IgD-negative memory B cell (primary cell): Measurements from ENCODE around the gene DUSP7. TPM values are rescaled to one million over a fixed set of nuclear protein-coding genes. Genes with fewer than 3 reads are reported as not detected.

ENCODE experiments used
- H3K27ac Mint-ChIP-seq, 3 donors: one replicate each; pipeline ENCODE4 v1.8.0; 2020 to 2022; ENCODE audit warnings: mild to moderate bottlenecking in 3 of 3, mixed read lengths in 3 of 3, moderate library complexity in 1 of 3
- H3K27me3 Mint-ChIP-seq: one replicate; pipeline ENCODE4 v1.8.0; 2021; ENCODE audit warnings: mixed read lengths
- H3K36me3 Mint-ChIP-seq: one replicate; pipeline ENCODE4 v1.8.0; 2020; ENCODE audit warnings: mild to moderate bottlenecking, mixed read lengths
- H3K4me1 Mint-ChIP-seq, 3 donors: one replicate each; pipeline ENCODE4 v1.8.0; 2020 to 2022; ENCODE audit warnings: mixed read lengths in 3 of 3, mild to moderate bottlenecking in 1 of 3
- H3K4me3 Mint-ChIP-seq, 4 donors: one replicate each; pipeline ENCODE4 v1.8.0; 2020 to 2022; ENCODE audit warnings: mild to moderate bottlenecking in 4 of 4, mixed read lengths in 4 of 4, moderate library complexity in 3 of 4
- H3K9me3 Mint-ChIP-seq, 3 donors: one replicate each; pipeline ENCODE4 v1.8.0; 2020 to 2021; ENCODE audit warnings: mixed read lengths in 3 of 3, mild to moderate bottlenecking in 1 of 3
- polyA plus RNA-seq: library from polyadenylated mRNA; unstranded; fragments of 300-500 nt; fragmentation: Illumina TruSeq; gene quantifications from one replicate; pipeline ENCODE4 v1.2.3, GENCODE V29; 2021

The DUSP7 gene
- polyA plus RNA-seq, 1 donor from 2014 or later: 1.1 TPM

DNA sequence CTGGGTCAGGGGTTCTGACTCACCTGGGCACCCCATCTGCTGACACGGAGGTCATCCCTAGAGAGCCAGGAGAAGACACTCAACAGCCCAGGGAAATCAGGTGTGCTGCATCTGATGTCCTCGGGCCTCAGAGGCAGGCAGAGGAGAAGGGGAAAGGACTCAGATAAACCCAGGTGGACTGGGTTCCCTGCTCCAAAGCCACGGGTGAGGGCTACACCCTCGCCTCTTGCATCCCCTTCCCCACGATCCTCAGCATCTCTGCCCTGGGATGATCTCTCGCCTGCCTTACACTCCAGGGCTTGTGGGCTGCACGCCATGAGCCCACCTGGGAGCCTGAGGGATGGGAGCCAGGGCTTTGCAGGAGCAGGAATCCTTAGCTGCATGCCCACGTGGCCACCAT is 8.2 kb upstream of the DUSP7 start:
- peaks cover 7 to 15% (median 11%) of the 10 kb centered on the region in 3 donors for H3K4me1 Mint-ChIP-seq
- no peaks in the 10 kb centered on the region for H3K27me3 Mint-ChIP-seq
- no peaks in the 10 kb centered on the region for H3K36me3 Mint-ChIP-seq
- H3K4me3 Mint-ChIP-seq: peak overlapping the region in 1 of 4 donors; percentile 14
- H3K27ac Mint-ChIP-seq: no peak overlapping the region
- H3K9me3 Mint-ChIP-seq: no peaks in the 10 kb centered on the region

DNA sequence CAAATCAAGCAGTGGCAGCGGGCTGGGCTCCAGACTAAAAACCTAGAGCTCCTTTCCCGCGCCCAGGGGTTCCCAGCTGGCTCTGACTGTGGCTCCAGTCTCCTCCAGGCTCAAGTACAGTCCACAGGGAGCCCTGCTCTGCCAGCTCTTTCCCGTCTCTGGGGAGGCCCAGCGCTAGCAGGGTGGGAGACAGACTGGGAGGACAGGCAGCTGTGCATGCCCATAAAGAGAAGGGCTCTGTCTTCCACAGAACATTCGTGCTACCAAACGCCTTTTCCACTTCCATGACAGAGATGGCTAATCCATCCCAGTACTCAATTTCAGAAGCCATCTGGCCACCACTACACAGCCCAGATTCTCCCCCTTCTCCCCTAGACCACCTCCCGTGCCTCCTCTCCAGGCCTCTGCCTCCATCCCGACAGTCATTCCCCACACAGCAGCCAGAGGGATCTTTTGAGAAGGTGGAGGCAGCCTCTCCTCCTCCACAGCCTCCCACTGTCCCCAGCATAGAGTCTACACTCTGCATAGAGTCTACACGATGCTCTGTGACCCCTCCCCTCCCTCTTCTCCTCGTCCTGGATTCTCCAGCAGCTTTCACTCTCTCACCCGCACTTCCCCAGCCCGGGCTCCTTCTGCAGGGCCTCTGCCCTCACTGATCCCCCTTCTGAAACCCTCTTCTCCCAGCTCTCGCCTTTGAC is 6.8 kb upstream of the DUSP7 start:
- H3K4me3 Mint-ChIP-seq: peak overlapping the region in 2 of 4 donors; percentile 66 to 73
- peak overlapping the region in 2 of 3 donors; percentile 38 to 47 for H3K27ac Mint-ChIP-seq
- H3K9me3 Mint-ChIP-seq: no peaks in the 10 kb centered on the region
- peaks cover 7 to 15% (median 11%) of the 10 kb centered on the region in 3 donors for H3K4me1 Mint-ChIP-seq
- no peaks in the 10 kb centered on the region for H3K36me3 Mint-ChIP-seq
- no peaks in the 10 kb centered on the region for H3K27me3 Mint-ChIP-seq

DNA sequence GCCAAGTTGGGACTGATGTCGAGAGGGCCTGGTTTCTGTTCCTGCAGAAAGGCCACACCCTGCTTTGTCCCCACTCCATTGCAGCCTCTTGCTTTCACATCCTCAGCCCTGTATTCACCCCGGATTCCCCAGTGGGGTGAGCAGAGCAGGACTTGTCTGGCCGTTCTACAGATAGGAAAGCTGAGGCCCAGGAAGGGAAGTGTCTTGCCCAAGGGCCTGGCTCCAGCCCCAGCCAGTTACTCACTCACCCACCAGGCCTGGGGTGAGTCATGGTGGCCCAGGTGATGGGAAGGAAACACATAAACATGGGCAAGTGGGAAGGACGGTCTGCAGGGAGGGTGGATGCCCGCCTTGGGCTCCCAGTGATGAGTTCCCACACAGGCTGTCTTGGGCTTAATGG is 6.1 kb upstream of the DUSP7 start:
- H3K9me3 Mint-ChIP-seq: no peaks in the 10 kb centered on the region

DNA sequence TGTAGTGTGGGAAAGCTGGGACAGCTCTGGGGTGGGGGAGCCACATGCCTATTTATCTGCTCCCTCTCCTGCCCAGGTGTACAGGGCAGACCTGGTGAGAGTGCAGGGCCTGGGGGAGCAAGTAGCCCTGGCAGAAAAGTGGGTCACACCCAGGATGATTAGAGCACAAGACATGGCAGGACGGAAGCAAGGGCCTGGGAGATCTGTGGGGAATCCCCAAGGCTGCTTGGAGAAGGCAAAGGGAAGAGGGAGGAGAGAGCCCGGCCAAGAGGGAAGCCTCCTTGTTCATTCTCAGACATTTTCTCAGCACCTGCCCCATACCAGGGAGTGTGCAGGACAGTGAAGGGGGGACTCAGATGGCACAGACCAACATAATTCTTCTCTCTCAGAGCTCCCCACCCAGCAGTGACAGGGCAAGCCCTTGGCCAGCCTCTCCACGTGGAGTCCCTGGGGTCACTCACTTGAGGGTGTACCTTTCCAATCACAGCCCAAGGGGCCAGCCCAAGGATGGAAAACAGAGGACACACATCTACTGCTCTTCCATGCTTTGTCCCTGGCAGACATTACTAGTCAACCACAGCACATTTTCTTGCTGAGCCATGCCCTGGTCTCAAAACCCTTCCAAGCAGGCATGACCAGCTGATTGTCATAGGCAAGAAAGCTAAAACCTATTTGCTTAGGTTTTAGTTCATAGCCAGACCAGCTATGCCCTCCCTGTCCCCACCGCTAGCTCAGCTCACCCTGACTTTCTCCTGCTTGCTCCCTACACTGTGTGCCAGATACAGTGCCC is 4.9 kb upstream of the DUSP7 start:
- peaks cover 11 to 18% (median 17%) of the 10 kb centered on the region in 3 donors for H3K4me1 Mint-ChIP-seq
- H3K9me3 Mint-ChIP-seq: no peaks in the 10 kb centered on the region
- no peak overlapping the region for H3K27ac Mint-ChIP-seq
- H3K27me3 Mint-ChIP-seq: no peaks in the 10 kb centered on the region
- H3K4me3 Mint-ChIP-seq: peak overlapping the region in 2 of 4 donors; percentile 60 to 74
- no peaks in the 10 kb centered on the region for H3K36me3 Mint-ChIP-seq

More for the DNA sequence above, 6.1 kb upstream of the DUSP7 start:
- Mint-ChIP-seq H3K27ac (peak overlapping the region; percentile 38 to 67 (median 46)), H3K36me3 (no peaks in the 10 kb centered on the region), H3K4me3 (peak overlapping the region in 2 of 4 donors; percentile 77 to 80), H3K27me3 (no peaks in the 10 kb centered on the region), H3K4me1 (peaks cover 9 to 17% (median 11%) of the 10 kb centered on the region in 3 donors)

DNA sequence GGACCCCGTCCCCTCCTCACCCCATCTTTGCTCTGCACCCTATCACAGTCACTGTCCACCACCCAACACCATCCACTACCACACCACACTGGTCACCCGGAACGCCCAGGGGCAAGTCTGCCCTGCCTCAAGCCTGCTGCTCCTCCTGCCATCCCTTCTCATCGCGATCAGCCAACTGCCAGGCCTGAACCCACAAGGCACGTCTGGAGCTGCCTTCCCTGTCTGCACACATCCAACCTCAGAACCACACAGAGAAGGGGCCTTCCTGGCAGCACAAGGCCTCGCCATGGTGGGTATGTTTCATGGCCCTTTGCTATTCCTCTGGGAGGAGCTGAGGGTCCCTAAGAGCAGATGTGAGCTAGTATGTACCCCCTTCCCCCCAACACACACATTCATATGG is 3.4 kb upstream of the DUSP7 start:
- Mint-ChIP-seq H3K4me3 (peak overlapping the region in 1 of 4 donors; percentile 24), H3K4me1 (peaks cover 11 to 18% (median 18%) of the 10 kb centered on the region in 3 donors), H3K27ac (peak overlapping the region in 1 of 3 donors; percentile 31), H3K36me3 (no peaks in the 10 kb centered on the region), H3K9me3 (no peaks in the 10 kb centered on the region), H3K27me3 (no peaks in the 10 kb centered on the region)

DNA sequence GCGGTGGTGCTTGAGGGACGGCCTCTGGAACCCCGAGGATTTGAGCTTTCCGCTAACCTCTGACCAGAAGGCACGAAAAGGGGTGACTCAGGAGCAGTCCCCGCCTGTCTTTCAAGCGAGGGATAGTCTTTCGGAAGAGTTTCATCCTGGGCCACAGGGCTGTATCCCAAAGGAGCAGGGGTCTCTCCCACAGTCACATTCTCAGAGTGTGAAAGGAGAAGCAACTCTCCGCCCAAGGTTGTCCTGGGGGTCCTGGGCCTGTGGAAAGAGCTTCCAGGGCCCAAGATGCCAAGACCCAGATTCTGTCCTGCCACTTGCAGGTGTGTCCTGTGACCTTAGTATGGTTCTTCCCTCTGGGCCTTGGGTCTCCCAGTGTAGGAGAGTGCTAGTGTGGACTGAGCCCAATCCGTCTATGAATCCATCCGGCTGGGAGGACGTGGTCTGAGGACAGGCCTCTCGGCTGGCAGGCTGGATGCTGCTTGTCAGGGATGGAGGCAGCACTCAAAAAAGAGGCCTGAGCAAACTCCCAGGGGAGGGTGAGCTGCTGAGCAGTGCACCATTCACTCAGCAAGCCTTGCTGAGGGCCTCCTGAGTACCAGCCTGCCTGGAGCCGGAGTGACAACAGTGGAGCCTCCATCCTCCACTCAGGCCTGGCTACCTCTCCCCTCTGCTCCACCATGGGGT is 1.6 kb upstream of the DUSP7 start:
- peak overlapping the region; percentile 72 to 95 (median 92) for H3K4me3 Mint-ChIP-seq
- no peaks in the 10 kb centered on the region for H3K9me3 Mint-ChIP-seq
- H3K27me3 Mint-ChIP-seq: no peaks in the 10 kb centered on the region
- H3K27ac Mint-ChIP-seq: peak overlapping the region in 2 of 3 donors; percentile 96
- peaks cover 25 to 34% (median 29%) of the 10 kb centered on the region in 3 donors for H3K4me1 Mint-ChIP-seq
- no peaks in the 10 kb centered on the region for H3K36me3 Mint-ChIP-seq

DNA sequence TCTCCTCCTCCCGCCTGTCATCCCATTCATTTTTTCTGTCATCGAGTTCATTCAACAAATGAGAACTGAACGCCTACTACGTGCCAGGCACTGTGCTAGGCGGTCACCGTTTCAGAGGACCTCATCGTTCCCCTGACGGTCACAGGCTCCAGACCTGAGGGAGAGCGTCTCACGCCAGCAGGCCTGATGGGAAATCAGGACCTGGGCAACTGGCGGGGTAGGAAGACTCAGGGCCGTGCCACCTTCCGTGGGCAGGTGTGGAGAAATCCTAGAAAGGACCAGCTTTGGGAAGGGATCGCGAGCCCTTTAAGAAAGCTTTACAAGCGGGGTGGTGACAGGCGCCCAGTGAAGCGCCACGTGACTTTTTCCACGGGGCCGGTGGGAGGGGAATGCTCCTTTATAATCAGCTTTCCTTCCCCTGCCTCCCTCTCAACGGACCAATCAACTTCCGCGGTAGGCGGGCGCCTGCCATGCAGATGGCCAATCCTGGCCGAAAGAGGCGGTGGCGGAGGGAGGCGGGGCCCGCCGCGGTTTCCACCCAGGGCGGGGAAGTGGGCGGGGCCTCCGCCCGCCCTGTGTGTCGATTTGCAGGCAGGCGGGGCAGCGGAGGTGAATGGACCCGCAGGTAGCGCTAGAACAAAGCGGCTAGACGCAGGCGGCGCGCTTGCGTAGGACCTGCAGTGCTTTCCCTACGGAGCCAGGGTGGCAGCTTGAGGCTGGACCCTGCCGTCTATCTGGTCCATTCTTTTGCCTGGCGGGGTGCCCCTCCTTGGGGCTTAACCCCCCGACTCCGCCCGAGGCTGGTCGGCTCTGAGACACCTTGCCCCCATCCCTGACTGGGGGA is 819 bp upstream of the DUSP7 start:
- H3K27me3 Mint-ChIP-seq: no peaks in the 10 kb centered on the region
- peaks cover 24 to 35% (median 27%) of the 10 kb centered on the region in 3 donors for H3K4me1 Mint-ChIP-seq
- H3K27ac Mint-ChIP-seq: peak overlapping the region; percentile 95 to 96 (median 96)
- peak overlapping the region; percentile 89 to 97 (median 94) for H3K4me3 Mint-ChIP-seq
- no peaks in the 10 kb centered on the region for H3K9me3 Mint-ChIP-seq
- H3K36me3 Mint-ChIP-seq: no peaks in the 10 kb centered on the region

DNA sequence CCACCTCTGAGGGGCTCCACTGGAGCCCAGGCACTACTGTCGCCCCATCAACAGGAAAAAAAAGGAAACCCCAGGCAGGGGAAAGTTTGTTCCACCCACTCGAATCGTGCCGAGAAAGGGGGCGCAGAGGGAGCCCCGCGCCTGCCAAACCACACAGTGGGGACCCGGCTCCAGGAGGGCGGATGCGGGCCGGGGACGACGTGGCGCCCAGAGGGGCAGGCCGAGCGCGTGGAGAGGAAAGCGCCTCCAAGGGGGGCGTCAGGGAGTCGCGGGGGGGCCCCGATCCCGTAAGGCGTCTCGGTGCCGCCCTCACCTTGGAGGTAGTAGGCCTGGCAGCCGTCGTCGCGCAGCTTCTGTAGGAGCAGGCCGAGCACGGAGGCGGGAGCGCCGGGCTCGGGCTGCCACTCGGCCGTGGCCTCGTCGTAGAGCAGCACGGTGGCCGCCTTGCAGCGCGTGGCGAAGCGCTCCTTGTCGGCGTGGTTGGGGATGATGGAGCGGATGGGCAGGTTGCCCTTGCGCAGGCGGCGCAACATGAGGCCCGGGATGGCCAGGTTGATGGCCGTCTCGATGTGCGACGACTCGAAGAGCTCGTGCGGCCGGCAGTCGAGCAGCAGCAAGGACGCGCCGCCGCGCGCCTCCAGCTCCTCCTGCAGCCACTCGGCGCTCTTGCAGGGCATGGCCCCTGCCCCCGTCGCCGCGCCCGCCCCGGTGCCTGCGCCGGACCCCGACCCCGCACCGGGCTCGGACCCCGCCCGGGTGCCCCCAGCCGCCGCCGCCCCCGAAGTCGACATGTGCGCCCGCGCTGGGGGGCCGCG is 627 bp downstream of the DUSP7 start:
- Mint-ChIP-seq H3K36me3 (no peaks in the 10 kb centered on the region), H3K9me3 (no peaks in the 10 kb centered on the region), H3K4me3 (peak overlapping the region; percentile 90 to 95 (median 93)), H3K4me1 (peaks cover 22 to 32% (median 28%) of the 10 kb centered on the region in 3 donors), H3K27ac (peak overlapping the region; percentile 71 to 94 (median 93)), H3K27me3 (no peaks in the 10 kb centered on the region)

DNA sequence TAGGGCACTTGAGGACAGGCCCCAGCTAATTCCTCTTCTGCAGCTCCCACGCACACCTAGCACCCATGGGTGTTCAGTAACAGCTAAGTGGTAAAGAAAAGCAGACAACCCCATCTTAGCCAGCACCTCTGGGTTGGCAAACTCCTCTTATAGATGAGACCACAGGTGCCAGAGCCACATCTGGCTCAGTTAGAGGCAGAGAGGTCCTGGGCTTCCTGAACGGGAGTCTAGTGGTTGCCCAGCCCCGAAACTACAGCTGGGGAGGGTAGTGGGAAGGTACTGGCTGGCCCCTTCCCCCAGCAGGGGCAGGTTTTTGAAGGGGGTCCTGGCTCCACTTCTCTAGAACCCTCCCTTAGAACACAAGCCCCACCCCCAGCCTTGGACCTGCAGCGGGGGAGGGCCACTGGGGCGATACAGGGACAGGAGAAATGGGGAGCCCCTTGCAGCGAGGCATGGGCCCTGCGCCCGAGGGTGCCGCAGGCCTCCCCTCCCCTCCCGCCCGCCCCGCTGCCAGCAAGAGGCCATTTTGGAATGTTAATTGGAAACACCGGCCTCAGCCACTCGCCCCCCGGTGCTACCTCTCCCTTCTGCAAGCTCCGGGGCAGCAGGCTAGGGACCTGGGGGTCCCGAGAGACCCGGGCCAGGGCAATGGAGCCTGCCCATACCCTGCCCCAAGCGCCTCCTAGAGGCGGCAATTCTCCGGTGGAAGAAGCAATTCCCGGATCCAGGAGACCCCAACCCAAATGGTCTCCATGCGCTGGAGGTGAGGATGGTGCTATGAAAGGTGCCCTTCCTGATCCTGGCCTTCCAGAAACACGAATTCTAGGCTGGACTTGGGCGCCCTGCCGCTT is 1.5 kb downstream of the DUSP7 start:
- peak overlapping the region; percentile 90 to 95 (median 93) for H3K4me3 Mint-ChIP-seq
- no peaks in the 10 kb centered on the region for H3K9me3 Mint-ChIP-seq
- H3K27me3 Mint-ChIP-seq: no peaks in the 10 kb centered on the region
- H3K4me1 Mint-ChIP-seq: peaks cover 22 to 32% (median 28%) of the 10 kb centered on the region in 3 donors
- H3K27ac Mint-ChIP-seq: peak overlapping the region; percentile 41 to 93 (median 90)
- no peaks in the 10 kb centered on the region for H3K36me3 Mint-ChIP-seq

DNA sequence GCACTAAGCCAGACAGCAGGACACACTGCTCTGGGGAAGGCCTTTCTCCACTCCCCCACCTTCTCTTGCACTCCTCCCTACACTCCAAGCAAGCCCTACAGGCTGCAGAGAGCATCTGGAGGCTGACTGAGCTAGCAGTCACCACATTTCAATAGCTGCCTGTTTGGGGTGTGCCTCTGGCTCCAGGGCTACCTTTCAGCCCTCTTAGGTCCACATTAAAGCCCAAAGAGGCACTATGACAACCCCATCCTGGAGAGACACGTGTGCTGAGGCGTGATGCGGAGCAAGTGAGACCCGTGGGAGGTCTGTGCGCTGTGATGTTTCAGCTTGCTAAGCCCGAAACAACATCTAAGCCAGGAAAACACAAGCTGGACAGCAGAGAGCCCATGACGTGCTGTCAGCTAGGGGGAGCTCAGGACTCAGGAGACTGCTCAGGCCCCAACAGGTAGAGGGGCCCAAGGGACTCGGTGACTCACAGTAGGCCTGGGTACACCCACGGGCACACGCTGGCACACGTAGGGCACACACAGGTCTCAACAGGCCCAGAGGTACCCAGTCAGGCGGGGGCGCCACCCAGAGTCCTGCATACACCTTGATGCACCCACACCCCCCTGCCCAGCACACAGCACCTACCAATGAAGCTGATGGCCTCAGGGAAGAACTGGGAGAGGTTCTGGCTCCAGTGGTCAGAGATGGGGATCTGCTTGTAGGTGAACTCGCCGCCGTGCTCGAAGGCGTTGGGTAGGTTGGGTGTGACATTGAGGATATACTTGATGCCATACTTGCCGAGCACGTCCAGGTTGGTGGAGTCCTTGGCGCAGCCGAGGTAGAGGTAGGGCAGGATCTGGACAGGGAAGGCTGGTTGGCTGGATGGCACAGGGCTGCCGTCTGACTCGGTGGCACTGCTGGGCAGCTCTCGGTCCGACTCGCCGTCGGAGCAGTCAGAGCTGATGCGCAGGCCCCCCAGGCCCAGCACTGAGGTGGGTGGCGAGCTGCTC is 2.8 kb downstream of the DUSP7 start:
- Mint-ChIP-seq H3K36me3 (no peaks in the 10 kb centered on the region), H3K4me3 (peak overlapping the region; percentile 66 to 86 (median 81)), H3K27me3 (no peaks in the 10 kb centered on the region), H3K27ac (peak overlapping the region; percentile 66 to 93 (median 89)), H3K4me1 (peaks cover 22 to 32% (median 28%) of the 10 kb centered on the region in 3 donors), H3K9me3 (no peaks in the 10 kb centered on the region)

DNA sequence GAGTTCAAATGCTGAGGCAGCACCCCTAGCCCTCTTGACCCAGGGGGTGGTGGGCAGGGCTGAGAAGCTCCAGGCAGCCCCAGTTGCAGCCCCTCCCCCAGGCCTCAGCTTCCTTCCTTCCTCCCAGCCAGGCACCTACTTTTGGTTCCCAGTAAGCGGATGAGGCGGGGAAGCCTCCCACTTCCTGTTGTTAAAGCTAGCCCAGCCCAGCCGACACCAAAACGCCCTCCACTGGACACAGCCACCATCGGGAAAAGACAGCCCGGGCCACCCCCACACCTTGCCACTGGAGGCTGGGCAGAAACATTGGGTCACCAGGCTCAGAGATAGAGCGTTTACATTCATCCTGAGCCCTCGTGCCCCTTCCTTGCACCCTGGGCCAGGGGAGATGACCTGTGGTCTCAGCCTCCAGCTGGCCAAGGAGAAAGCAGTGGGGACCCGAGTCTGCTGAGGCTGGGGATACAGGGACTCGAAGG is 3.5 kb downstream of the DUSP7 start:
- no peaks in the 10 kb centered on the region for H3K36me3 Mint-ChIP-seq
- peaks cover 22 to 32% (median 28%) of the 10 kb centered on the region in 3 donors for H3K4me1 Mint-ChIP-seq
- peak overlapping the region; percentile 66 to 93 (median 89) for H3K27ac Mint-ChIP-seq
- H3K9me3 Mint-ChIP-seq: no peaks in the 10 kb centered on the region
- peak overlapping the region in 3 of 4 donors; percentile 77 to 86 (median 85) for H3K4me3 Mint-ChIP-seq
- no peaks in the 10 kb centered on the region for H3K27me3 Mint-ChIP-seq

DNA sequence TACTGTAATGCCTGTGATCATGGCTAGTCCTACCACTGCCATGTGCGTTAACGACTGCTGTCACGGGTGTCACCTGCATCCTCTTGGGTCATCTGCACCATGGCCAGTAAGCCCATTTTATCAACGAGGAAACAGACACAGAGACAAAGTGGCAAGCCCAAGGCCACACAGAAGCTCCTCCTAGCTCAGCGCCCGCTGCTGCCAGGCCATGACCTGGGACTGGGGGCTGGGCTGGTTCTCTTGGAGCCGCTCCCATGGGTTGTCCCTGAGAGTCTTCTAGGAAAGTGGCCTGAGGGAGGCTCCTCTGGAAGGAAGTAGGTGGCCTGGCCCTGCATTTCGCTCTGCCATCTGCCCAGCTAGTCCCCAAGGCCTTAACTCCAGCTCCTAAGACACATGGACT is 4.9 kb downstream of the DUSP7 start:
- Mint-ChIP-seq H3K9me3 (no peaks in the 10 kb centered on the region), H3K4me1 (peaks cover 12 to 29% (median 28%) of the 10 kb centered on the region in 3 donors), H3K27me3 (no peaks in the 10 kb centered on the region), H3K4me3 (peak overlapping the region in 1 of 4 donors; percentile 85), H3K36me3 (no peaks in the 10 kb centered on the region), H3K27ac (peak overlapping the region in 1 of 3 donors; percentile 89)
